Left ventricle myocardium inferior (tissue), 1 donor: ENCODE data around the gene CTTN. TPM values are rescaled to one million over a fixed set of nuclear protein-coding genes. Genes with fewer than 3 reads are reported as not detected.

Experiments
- DNase-seq: peaks from one replicate; pipeline ENCODE4 v3.0.0-alpha.2; 2020
- H3K27ac ChIP-seq: fragments of 200-600 bp; replicated peaks from 2 replicates; pipeline ENCODE4 v1.8.0; 2021
- H3K27me3 ChIP-seq: fragments of 200-600 bp; 2 replicates; pipeline ENCODE4 v1.8.0; 2021; ENCODE audit warnings: low read depth
- H3K36me3 ChIP-seq: fragments of 200-600 bp; 2 replicates; pipeline ENCODE4 v1.8.0; 2021
- H3K4me1 ChIP-seq: fragments of 200-600 bp; 2 replicates; pipeline ENCODE4 v1.8.0; 2021
- H3K4me3 ChIP-seq: fragments of 200-600 bp; 2 replicates; pipeline ENCODE4 v1.8.0; 2021; ENCODE audit warnings: mild to moderate bottlenecking, moderate library complexity
- H3K9me3 ChIP-seq: fragments of 200-600 bp; replicated peaks from 2 replicates; pipeline ENCODE4 v1.8.0; 2021
- intact Hi-C: fragments of 100-400 bp; cut with micrococcal nuclease; formaldehyde crosslinking; loops from one replicate; pipeline ENCODE4 v1.11.0; 2022
- total RNA-seq: library from RNA; stranded (reverse); fragmentation: NEBNext Ultra II Directional; extraction: Animal tissue kit (Norgen Biotek cat#: 25700); gene quantifications from one replicate; pipeline ENCODE4 v1.2.1, GENCODE V29; 2021
- TF ChIP-seq, protein P1 (sequence below): fragments of 200-600 bp; IDR thresholded peaks from 2 replicates; pipeline ENCODE4 v1.8.0; 2021; ENCODE audit warnings: antibody characterized with exemption, mild to moderate bottlenecking, borderline replicate concordance
- donor health status: DM: no; HTN: yes; CAD: no; lungs with severe emphysema.

Gene CTTN
- total RNA-seq, 1 donor from 2014 or later, result 144 TPM

DNA sequence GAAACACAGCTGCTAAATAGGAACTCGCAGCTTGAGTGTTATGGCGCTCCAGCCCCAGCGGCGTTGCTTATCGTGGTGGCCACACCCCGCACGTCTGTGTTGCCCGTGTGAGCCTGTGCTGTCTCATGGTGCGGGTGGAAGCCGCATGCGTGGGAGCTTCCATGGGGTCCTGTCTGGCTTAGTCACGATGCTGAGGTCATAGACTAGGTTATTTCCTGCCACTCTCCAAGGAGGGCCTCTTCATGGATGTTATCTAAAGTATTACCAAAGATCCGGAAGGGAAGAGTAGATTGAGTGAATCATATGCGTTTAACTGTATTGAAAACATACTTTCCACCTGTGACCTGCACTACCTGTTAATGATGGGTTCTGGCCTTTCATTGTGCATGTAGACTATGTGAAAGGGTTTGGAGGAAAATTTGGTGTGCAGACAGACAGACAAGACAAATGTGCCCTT is 21.7 kb downstream of the CTTN start:
- peaks cover 99% of the 10 kb centered on the region for H3K36me3 ChIP-seq
- DNase-seq, result no peak
- no peaks in the 10 kb centered on the region for H3K4me1 ChIP-seq
- no peak overlapping the region for H3K27ac ChIP-seq
- no peaks in the 10 kb centered on the region for H3K27me3 ChIP-seq
- TF ChIP-seq, protein P1, sequence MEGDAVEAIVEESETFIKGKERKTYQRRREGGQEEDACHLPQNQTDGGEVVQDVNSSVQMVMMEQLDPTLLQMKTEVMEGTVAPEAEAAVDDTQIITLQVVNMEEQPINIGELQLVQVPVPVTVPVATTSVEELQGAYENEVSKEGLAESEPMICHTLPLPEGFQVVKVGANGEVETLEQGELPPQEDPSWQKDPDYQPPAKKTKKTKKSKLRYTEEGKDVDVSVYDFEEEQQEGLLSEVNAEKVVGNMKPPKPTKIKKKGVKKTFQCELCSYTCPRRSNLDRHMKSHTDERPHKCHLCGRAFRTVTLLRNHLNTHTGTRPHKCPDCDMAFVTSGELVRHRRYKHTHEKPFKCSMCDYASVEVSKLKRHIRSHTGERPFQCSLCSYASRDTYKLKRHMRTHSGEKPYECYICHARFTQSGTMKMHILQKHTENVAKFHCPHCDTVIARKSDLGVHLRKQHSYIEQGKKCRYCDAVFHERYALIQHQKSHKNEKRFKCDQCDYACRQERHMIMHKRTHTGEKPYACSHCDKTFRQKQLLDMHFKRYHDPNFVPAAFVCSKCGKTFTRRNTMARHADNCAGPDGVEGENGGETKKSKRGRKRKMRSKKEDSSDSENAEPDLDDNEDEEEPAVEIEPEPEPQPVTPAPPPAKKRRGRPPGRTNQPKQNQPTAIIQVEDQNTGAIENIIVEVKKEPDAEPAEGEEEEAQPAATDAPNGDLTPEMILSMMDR, result no peak
- intact Hi-C loops, result no loop called here
- H3K4me3 ChIP-seq, result no peak overlapping the region
- no peaks in the 10 kb centered on the region for H3K9me3 ChIP-seq

DNA sequence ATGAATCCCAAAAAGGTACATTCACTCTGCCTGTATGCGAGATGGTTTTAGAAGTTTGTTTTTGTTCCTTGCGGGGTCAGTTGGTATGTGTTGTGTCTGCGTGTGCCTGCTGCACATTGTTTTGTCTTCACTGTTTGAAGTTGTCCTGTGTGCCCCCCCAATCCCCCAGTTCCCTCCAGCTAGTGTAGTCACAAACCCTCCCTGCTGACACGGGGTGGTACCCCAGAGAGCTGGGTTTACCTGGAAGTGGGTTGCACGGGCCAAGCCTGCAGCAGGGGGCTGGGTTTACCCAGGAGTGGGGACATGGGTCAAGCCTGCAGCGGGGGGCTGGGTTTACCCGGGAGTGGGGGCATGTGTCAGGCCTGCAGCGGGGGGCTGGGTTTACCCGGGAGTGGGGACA is 22.2 kb downstream of the CTTN start:
- no peak for DNase-seq
- TF ChIP-seq, protein P1, result no peak

DNA sequence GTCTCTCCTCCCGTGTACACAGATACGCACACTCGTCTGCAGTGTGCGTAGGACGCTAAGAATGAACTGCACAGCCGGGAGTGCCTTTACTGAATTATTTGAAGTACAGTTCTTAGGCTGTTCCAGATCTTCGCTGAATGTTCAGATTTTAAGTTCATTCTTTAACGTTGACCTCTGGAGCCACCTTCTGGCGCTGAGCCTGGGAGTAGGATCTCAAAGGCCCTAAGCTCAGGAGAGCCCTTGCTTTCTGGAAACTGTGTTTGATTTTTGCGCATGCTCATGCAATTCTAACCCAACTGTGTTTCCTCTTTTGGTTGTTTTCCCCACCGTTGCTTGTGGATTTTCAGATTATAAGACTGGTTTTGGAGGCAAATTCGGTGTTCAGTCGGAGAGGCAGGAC is 22.8 kb downstream of the CTTN start:
- H3K27me3 ChIP-seq, result no peaks in the 10 kb centered on the region
- H3K4me1 ChIP-seq, result no peaks in the 10 kb centered on the region
- no peak for DNase-seq
- peaks cover 99% of the 10 kb centered on the region for H3K36me3 ChIP-seq
- intact Hi-C loops, result no loop called here
- no peak overlapping the region for H3K4me3 ChIP-seq
- TF ChIP-seq, protein P1, result no peak
- no peak overlapping the region for H3K27ac ChIP-seq
- H3K9me3 ChIP-seq, result no peaks in the 10 kb centered on the region

More for the DNA sequence above, 22.2 kb downstream of the CTTN start:
- Histone ChIP-seq H3K27me3 (no peaks in the 10 kb centered on the region), H3K9me3 (no peaks in the 10 kb centered on the region), H3K4me3 (no peak overlapping the region), H3K36me3 (peaks cover 99% of the 10 kb centered on the region), H3K27ac (no peak overlapping the region), H3K4me1 (no peaks in the 10 kb centered on the region)
- intact Hi-C loops, result no loop called here

DNA sequence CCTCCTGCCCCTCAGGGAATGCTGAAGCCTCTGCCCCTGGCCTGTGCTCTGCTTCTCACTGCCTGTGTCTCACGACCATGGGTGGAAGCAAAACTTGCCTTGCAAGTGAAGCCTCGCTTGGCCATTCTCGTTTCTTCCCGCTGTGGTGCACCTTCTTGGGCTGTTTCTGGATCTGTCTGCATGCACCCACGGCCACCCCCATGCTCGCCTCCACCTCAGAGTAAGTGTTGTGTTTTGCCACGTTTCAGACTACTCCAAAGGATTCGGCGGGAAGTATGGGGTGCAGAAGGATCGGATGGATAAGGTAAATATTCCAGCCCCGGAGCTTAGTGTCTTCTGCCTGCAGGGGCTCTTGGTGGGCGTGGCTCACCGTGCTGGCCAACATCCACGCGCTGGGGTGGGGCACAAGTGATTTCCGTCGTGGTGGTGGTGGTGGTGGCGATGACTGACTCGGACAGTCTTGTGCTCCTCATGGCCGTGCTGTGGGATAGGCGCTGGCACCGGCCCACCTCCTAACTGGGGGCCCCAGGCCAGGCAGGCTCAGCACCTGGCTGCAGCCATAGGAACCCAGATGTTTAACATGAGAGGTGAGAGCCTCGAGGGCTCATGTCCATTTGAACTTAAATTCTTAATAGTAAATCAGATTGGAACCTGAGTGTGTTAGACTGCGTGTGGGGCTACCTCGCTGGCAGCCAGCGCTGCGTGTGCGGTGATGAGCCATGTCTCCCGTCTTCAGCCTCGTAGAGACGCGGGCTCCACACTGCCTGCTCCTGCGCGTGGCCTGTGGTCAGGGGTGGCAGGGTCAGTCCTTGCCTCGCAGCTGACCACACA is 24.6 kb downstream of the CTTN start:
- Histone ChIP-seq H3K27me3 (no peaks in the 10 kb centered on the region), H3K4me1 (no peaks in the 10 kb centered on the region), H3K36me3 (peaks cover 99% of the 10 kb centered on the region), H3K4me3 (no peak overlapping the region), H3K27ac (no peak overlapping the region), H3K9me3 (no peaks in the 10 kb centered on the region)
- DNase-seq, result no peak
- TF ChIP-seq, protein P1, result no peak
- intact Hi-C loops, result no loop called here

DNA sequence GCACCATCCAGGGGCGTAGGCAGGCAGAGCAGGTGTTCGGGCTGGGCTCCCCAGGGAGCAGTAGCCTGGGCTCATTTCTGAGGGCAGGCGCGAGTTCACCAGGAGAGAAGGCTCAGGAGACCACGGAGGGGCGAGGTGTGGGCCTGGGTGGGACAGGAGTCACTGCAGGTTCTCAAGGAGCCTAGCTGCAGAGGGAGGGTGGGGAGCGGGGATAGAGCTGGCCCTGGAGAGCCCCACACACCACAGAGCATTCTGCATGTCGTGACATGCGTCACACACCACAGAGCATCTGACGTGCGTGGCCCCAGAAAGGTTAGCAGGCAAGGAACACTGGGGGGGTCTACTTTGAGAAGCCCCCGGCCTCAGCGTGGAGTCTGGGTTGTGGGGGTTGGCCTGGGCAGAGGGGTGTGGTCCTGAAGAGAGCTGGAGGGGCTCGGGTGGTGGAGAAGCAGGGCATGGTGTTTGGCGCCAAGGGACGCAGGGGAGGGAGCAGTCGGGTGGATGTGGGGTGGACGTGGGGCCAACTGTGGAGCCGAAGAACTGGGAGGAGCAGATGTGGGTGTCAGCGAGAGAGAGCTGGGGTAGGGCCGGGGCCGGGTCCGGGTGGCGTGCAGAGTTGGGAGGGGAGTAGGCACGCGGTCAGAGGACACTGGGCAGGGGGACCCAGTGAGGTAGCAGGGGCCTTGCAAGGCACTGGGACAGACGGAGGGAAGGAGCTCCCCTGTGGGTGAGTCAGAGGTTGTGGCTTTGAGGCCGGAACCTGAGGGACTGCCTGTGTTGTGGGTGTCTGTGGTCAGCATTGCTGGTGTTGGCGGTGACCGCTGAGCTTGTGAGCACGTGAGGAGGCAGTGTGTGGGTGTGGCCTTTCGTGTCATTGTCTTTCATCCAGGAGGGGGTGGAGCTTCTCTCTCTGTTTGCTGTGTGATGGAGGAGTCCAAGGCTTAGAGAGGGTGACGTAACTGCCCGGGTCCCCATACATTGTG is 25.5 kb downstream of the CTTN start:
- H3K4me1 ChIP-seq, result no peaks in the 10 kb centered on the region
- intact Hi-C loops, result no loop called here
- no peaks in the 10 kb centered on the region for H3K9me3 ChIP-seq
- H3K36me3 ChIP-seq, result peaks cover 97% of the 10 kb centered on the region
- no peak overlapping the region for H3K27ac ChIP-seq
- TF ChIP-seq, protein P1, result no peak
- no peaks in the 10 kb centered on the region for H3K27me3 ChIP-seq
- no peak for DNase-seq
- no peak overlapping the region for H3K4me3 ChIP-seq
